GM23248 (cell line): ENCODE data around the gene FAM83D. TPM values are rescaled to one million over a fixed set of nuclear protein-coding genes. Genes with fewer than 3 reads are reported as not detected.

ENCODE experiments used
- DNase-seq: peaks from one replicate; pipeline ENCODE4 v3.0.0-alpha.2; 2015
- H2AFZ ChIP-seq: fragments of 200-600 bp; sonication (generic); 2 replicates; pipeline ENCODE4 v1.6.1; 2016; ENCODE audit warnings: antibody characterized with exemption
- H3F3A ChIP-seq: fragments of 200-600 bp; sonication (generic); 2 replicates; pipeline ENCODE4 v1.6.1; 2016; ENCODE audit warnings: mild to moderate bottlenecking, antibody characterized with exemption, mixed run types; ENCODE audit not compliant: insufficient read depth
- H3K27ac ChIP-seq: fragments of 200-600 bp; sonication (generic); 2 replicates; pipeline ENCODE4 v1.5.1; 2016; ENCODE audit warnings: mild to moderate bottlenecking
- H3K27me3 ChIP-seq: fragments of 200-600 bp; sonication (generic); replicated peaks from 2 replicates; pipeline ENCODE4 v1.6.1; 2016; ENCODE audit warnings: mild to moderate bottlenecking; ENCODE audit not compliant: insufficient read depth
- H3K36me3 ChIP-seq: fragments of 200-600 bp; sonication (generic); 2 replicates; pipeline ENCODE4 v1.6.1; 2016; ENCODE audit warnings: low read depth, mild to moderate bottlenecking
- H3K4me1 ChIP-seq: fragments of 200-600 bp; sonication (generic); 2 replicates; pipeline ENCODE4 v1.6.1; 2016; ENCODE audit warnings: mild to moderate bottlenecking; ENCODE audit not compliant: insufficient read depth
- H3K4me2 ChIP-seq: fragments of 200-600 bp; sonication (generic); one replicate; pipeline ENCODE4 v1.6.1; 2016; ENCODE audit warnings: mild to moderate bottlenecking; ENCODE audit not compliant: unreplicated experiment
- H3K4me3 ChIP-seq: fragments of 200-600 bp; sonication (generic); 2 replicates; pipeline ENCODE4 v1.5.1; 2016; ENCODE audit warnings: mild to moderate bottlenecking
- H3K79me2 ChIP-seq: fragments of 200-600 bp; sonication (generic); 2 replicates; pipeline ENCODE4 v1.6.1; 2016; ENCODE audit warnings: mild to moderate bottlenecking; ENCODE audit not compliant: insufficient read depth
- H3K9ac ChIP-seq: fragments of 200-600 bp; sonication (generic); 2 replicates; pipeline ENCODE4 v1.6.1; 2016; ENCODE audit warnings: mild to moderate bottlenecking
- H3K9me2 ChIP-seq: fragments of 200-600 bp; sonication (generic); 2 replicates; pipeline ENCODE4 v1.6.1; 2016; ENCODE audit warnings: mixed run types, mild to moderate bottlenecking, moderate library complexity; ENCODE audit not compliant: insufficient read depth
- H3K9me3 ChIP-seq: fragments of 200-600 bp; sonication (generic); one replicate; pipeline ENCODE4 v1.6.1; 2017; ENCODE audit warnings: low read depth
- H4K20me1 ChIP-seq: fragments of 200-600 bp; sonication (generic); 2 replicates; pipeline ENCODE4 v1.6.0; 2016; ENCODE audit not compliant: insufficient read depth
- EZH2 ChIP-seq: fragments of 200-600 bp; sonication (generic); IDR thresholded peaks from 2 replicates; pipeline ENCODE4 v1.6.1; 2018; ENCODE audit warnings: antibody characterized with exemption, mild to moderate bottlenecking; ENCODE audit not compliant: insufficient read depth, poor library complexity, severe bottlenecking
- EZH2phosphoT487 ChIP-seq: fragments of 200-600 bp; sonication (generic); IDR thresholded peaks from 2 replicates; pipeline ENCODE4 v1.6.1; 2018; ENCODE audit warnings: antibody characterized with exemption, moderate library complexity, mild to moderate bottlenecking, low read depth; ENCODE audit not compliant: insufficient read depth
- WGBS, 2 experiments: methylation state at CpG; one replicate each; pipeline ENCODE4 v1.1.6; 2015 to 2017; ENCODE audit warnings: low lambda C conversion rate in 2 of 2, low coverage in 1 of 2; ENCODE audit errors: missing lambda C conversion rate in 2 of 2; 5-methylcytosine and 5-hydroxymethylcytosine counted together
- in situ Hi-C: fragments of 300-500 bp; cut with MboI; formaldehyde crosslinking; loops from 2 replicates; pipeline ENCODE4 v1.15.0; 2020
- polyA plus RNA-seq: library from polyadenylated mRNA; unstranded; fragments of >200 nt; fragmentation: Nextera tagmentation; extraction: Ambion mirVana; gene quantifications from 2 replicates; pipeline ENCODE4 v1.2.1, GENCODE V29; 2016
- total RNA-seq: library from RNA; depleted of rRNA; stranded (reverse); fragments of >200 nt; shearing (Covaris generic); gene quantifications from 2 replicates; pipeline ENCODE4 v1.2.3, GENCODE V29; 2014

Gene FAM83D
- total and polyA plus RNA-seq, 2 experiments from 2014 or later = 11.4 to 18.2 TPM

GRCh38 chr20:38900606-38901005 is 25.6 kb upstream of the FAM83D start:
- Histone ChIP-seq H3K9ac (no peak overlapping the region), H3K9me3 (no peaks in the 10 kb centered on the region), H3K4me1 (no peaks in the 10 kb centered on the region), H3K36me3 (no peaks in the 10 kb centered on the region), H4K20me1 (no peaks in the 10 kb centered on the region), H3K9me2 (no peaks in the 10 kb centered on the region), H3K79me2 (no peaks in the 10 kb centered on the region), H3F3A (no peaks in the 10 kb centered on the region), H3K4me3 (no peak overlapping the region), H2AFZ (no peak overlapping the region), H3K4me2 (no peak overlapping the region), H3K27ac (no peak overlapping the region), H3K27me3 (peaks cover 31% of the 10 kb centered on the region)
- TF ChIP-seq EZH2phosphoT487 = no peak
- TF ChIP-seq EZH2 = no peak
- WGBS, 2 experiments = 55% methylated on average over 13 of the region's 13 CpGs
- no peak for DNase-seq
- in situ Hi-C loops = loop anchor here (10.0 kb wide), 1 partner anchor 256 kb away; no protein-coding TSS in a partner anchor

- Histone ChIP-seq H3K4me3 (no peak overlapping the region), H2AFZ (no peak overlapping the region), H3F3A (no peaks in the 10 kb centered on the region), H3K27ac (no peak overlapping the region), H3K79me2 (no peaks in the 10 kb centered on the region), H3K9me3 (no peaks in the 10 kb centered on the region), H3K36me3 (no peaks in the 10 kb centered on the region), H3K4me1 (no peaks in the 10 kb centered on the region), H3K4me2 (no peak overlapping the region), H4K20me1 (no peaks in the 10 kb centered on the region), H3K9ac (no peak overlapping the region), H3K9me2 (no peaks in the 10 kb centered on the region), H3K27me3 (peaks cover 22% of the 10 kb centered on the region)
- DNase-seq = no peak
- in situ Hi-C loops = loop anchor here (10.0 kb wide), 1 partner anchor 258 kb away; no protein-coding TSS in a partner anchor
- TF ChIP-seq EZH2 = no peak
- 49 to 64% methylated on average over 8 of the region's 8 CpGs for WGBS, 2 experiments
Observed at GRCh38 chr20:38902601-38903000, 23.6 kb upstream of the FAM83D start.

- no peaks in the 10 kb centered on the region for H3K9me2 ChIP-seq
- H3K4me2 ChIP-seq = no peak overlapping the region
- no peak overlapping the region for H3K27ac ChIP-seq
- no peak overlapping the region for H2AFZ ChIP-seq
- no peaks in the 10 kb centered on the region for H3K79me2 ChIP-seq
- H3F3A ChIP-seq = no peaks in the 10 kb centered on the region
- no peaks in the 10 kb centered on the region for H3K9me3 ChIP-seq
- in situ Hi-C loops = loop anchor here (10.0 kb wide), 1 partner anchor 259 kb away; no protein-coding TSS in a partner anchor
- H4K20me1 ChIP-seq = no peaks in the 10 kb centered on the region
- no peak for DNase-seq
- H3K27me3 ChIP-seq = peaks cover 19% of the 10 kb centered on the region
- no peak overlapping the region for H3K4me3 ChIP-seq
- no peaks in the 10 kb centered on the region for H3K36me3 ChIP-seq
- no peaks in the 10 kb centered on the region for H3K4me1 ChIP-seq
- no peak for TF ChIP-seq EZH2phosphoT487
- TF ChIP-seq EZH2 = no peak
- WGBS, 2 experiments = 31 to 38% methylated on average over 5 of the region's 5 CpGs
- H3K9ac ChIP-seq = no peak overlapping the region
Observed at GRCh38 chr20:38903335-38903734, 22.9 kb upstream of the FAM83D start.

- TF ChIP-seq EZH2phosphoT487 (no peak), EZH2 (no peak)
- no peaks in the 10 kb centered on the region for H3K9me3 ChIP-seq
- no peaks in the 10 kb centered on the region for H3K4me1 ChIP-seq
- H3F3A ChIP-seq = no peaks in the 10 kb centered on the region
- 44% methylated on average over 1 of the region's 1 CpG for WGBS, 2 experiments
- no peak overlapping the region for H3K27ac ChIP-seq
- no peak overlapping the region for H3K4me3 ChIP-seq
- H3K9ac ChIP-seq = no peak overlapping the region
- no peak overlapping the region for H2AFZ ChIP-seq
- no peaks in the 10 kb centered on the region for H4K20me1 ChIP-seq
- H3K4me2 ChIP-seq = no peak overlapping the region
- peaks cover 23% of the 10 kb centered on the region for H3K27me3 ChIP-seq
- DNase-seq = no peak
- H3K79me2 ChIP-seq = no peaks in the 10 kb centered on the region
- H3K9me2 ChIP-seq = no peaks in the 10 kb centered on the region
- in situ Hi-C loops = loop anchor here (10.0 kb wide), 1 partner anchor 261 kb away; no protein-coding TSS in a partner anchor
- no peaks in the 10 kb centered on the region for H3K36me3 ChIP-seq
Observed at GRCh38 chr20:38905375-38905774, 20.8 kb upstream of the FAM83D start.
